PC-9 (cell line): ENCODE data around the gene HSPE1.

Source experiments
- CTCF ChIP-seq: fragments of 200-600 bp; sonication (generic); conservative IDR thresholded peaks from 2 replicates; pipeline ENCODE4 v1.6.1; 2017; ENCODE audit warnings: mixed run types, antibody characterized with exemption, mild to moderate bottlenecking, moderate library complexity
- EZH2 ChIP-seq: fragments of 200-600 bp; sonication (generic); IDR thresholded peaks from 2 replicates; pipeline ENCODE4 v1.8.0; 2017; ENCODE audit warnings: antibody characterized with exemption, low read depth

GRCh38 chr2:197452754-197453122 lies 47.4 kb upstream of the HSPE1 start:
- TF ChIP-seq CTCF: no peak
- no peak for TF ChIP-seq EZH2
